Neural cell (in vitro differentiated cells): ENCODE results near the gene DDX1. TPM values are rescaled to one million over a fixed set of nuclear protein-coding genes. Genes with fewer than 3 reads are reported as not detected.

Experiments used
- H2AFZ ChIP-seq: fragments of 200-600, 300-800 bp; sonication (generic), shearing (Covaris generic); 2 replicates; pipeline ENCODE4 v1.6.0; 2014; ENCODE audit warnings: low read depth, mild to moderate bottlenecking, antibody characterized with exemption, low read length, moderate library complexity
- H3F3A ChIP-seq: fragments of 200-600 bp; shearing (Covaris generic); 2 replicates; pipeline ENCODE4 v1.6.1; 2016; ENCODE audit warnings: mild to moderate bottlenecking, moderate library complexity, mixed read lengths, antibody characterized with exemption, low read length; ENCODE audit not compliant: insufficient read depth, poor library complexity, severe bottlenecking
- H3K27ac ChIP-seq: fragments of 200-600, 300-800 bp; sonication (generic), shearing (Covaris generic); 2 replicates; pipeline ENCODE4 v1.5.1; 2014; ENCODE audit warnings: mild to moderate bottlenecking, low read length, moderate library complexity
- H3K27me3 ChIP-seq: fragments of 300-800, 200-600 bp; sonication (generic), shearing (Covaris generic); 2 replicates; pipeline ENCODE4 v1.6.0; 2014; ENCODE audit warnings: mild to moderate bottlenecking, low read depth, low read length, moderate library complexity; ENCODE audit not compliant: insufficient read depth
- H3K36me3 ChIP-seq: fragments of 300-800, 200-600 bp; sonication (generic), shearing (Covaris generic); 2 replicates; pipeline ENCODE4 v1.5.1; 2014; ENCODE audit warnings: mild to moderate bottlenecking, antibody characterized with exemption, low read length, moderate library complexity; ENCODE audit not compliant: insufficient read depth
- H3K4me2 ChIP-seq: fragments of 300-800, 200-600 bp; sonication (generic), shearing (Covaris generic); 2 replicates; pipeline ENCODE4 v1.6.0; 2014; ENCODE audit warnings: mild to moderate bottlenecking, low read length
- H3K4me3 ChIP-seq: fragments of 300-800, 200-600 bp; sonication (generic), shearing (Covaris generic); 2 replicates; pipeline ENCODE4 v1.5.1; 2014; ENCODE audit warnings: mild to moderate bottlenecking, low read length, moderate library complexity
- H3K79me2 ChIP-seq: fragments of 200-600 bp; shearing (Covaris generic); replicated peaks from 2 replicates; pipeline ENCODE4 v1.6.0; 2014; ENCODE audit warnings: mild to moderate bottlenecking, low read length, moderate library complexity; ENCODE audit not compliant: insufficient read depth
- H3K9ac ChIP-seq: fragments of 300-800, 200-600 bp; sonication (generic), shearing (Covaris generic); 2 replicates; pipeline ENCODE4 v1.6.1; 2016; ENCODE audit warnings: mild to moderate bottlenecking, low read length, mixed read lengths
- H3K9me2 ChIP-seq: fragments of 200-600 bp; shearing (Covaris generic); 2 replicates; pipeline ENCODE4 v1.6.1; 2016; ENCODE audit warnings: mild to moderate bottlenecking, low read length, mixed read lengths; ENCODE audit not compliant: insufficient read depth
- H3K9me3 ChIP-seq: fragments of 200-600, 300-800 bp; sonication (generic), shearing (Covaris generic); 2 replicates; pipeline ENCODE4 v1.6.1; 2016; ENCODE audit warnings: mild to moderate bottlenecking, mixed run types, low read length, moderate library complexity, mixed read lengths
- H4K20me1 ChIP-seq: fragments of 200-600 bp; shearing (Covaris generic); 2 replicates; pipeline ENCODE4 v1.6.1; 2016; ENCODE audit warnings: mild to moderate bottlenecking, mixed run types; ENCODE audit not compliant: insufficient read depth
- EP300 ChIP-seq: fragments of 450-650 bp; conservative IDR thresholded peaks from 2 replicates; pipeline ENCODE4 v1.6.1; 2014; ENCODE audit warnings: antibody characterized with exemption, mild to moderate bottlenecking, moderate library complexity; ENCODE audit not compliant: poor library complexity, severe bottlenecking
- EZH2 ChIP-seq: fragments of 200-600, 300-800 bp; shearing (Covaris generic), sonication (generic); IDR thresholded peaks from 2 replicates; pipeline ENCODE4 v1.6.1; 2014; ENCODE audit warnings: antibody characterized with exemption, low read length, borderline replicate concordance, mild to moderate bottlenecking; ENCODE audit not compliant: insufficient read depth, poor library complexity, severe bottlenecking
- MXI1 ChIP-seq: fragments of 450-650 bp; conservative IDR thresholded peaks from 2 replicates; pipeline ENCODE4 v1.6.1; 2014; ENCODE audit warnings: antibody characterized with exemption, mild to moderate bottlenecking; ENCODE audit not compliant: poor library complexity, severe bottlenecking
- POLR2AphosphoS5 ChIP-seq: IDR thresholded peaks from 2 replicates; pipeline ENCODE4 v1.6.1; 2012
- RAD21 ChIP-seq: fragments of 450-650 bp; conservative IDR thresholded peaks from 2 replicates; pipeline ENCODE4 v1.6.1; 2014; ENCODE audit warnings: antibody characterized with exemption, mild to moderate bottlenecking, moderate library complexity
- SMC3 ChIP-seq: fragments of 450-650 bp; conservative IDR thresholded peaks from 2 replicates; pipeline ENCODE4 v1.6.1; 2014; ENCODE audit warnings: antibody characterized with exemption, mild to moderate bottlenecking, moderate library complexity; ENCODE audit not compliant: poor library complexity
- TAF1 ChIP-seq: IDR thresholded peaks from 2 replicates; pipeline ENCODE4 v1.6.1; 2012; ENCODE audit warnings: low read depth
- polyA plus RNA-seq: library from polyadenylated mRNA; depleted of rRNA; stranded (reverse); fragments of >200 nt; gene quantifications from 2 replicates; pipeline ENCODE4 v1.2.3, GENCODE V29; 2014
- TF ChIP-seq, protein P1 (sequence below): IDR thresholded peaks from 2 replicates; pipeline ENCODE4 v1.6.1; 2012; ENCODE audit warnings: borderline replicate concordance
- TF ChIP-seq, protein P2 (sequence below): fragments of 450-650 bp; IDR thresholded peaks from 2 replicates; pipeline ENCODE4 v1.5.1; 2014; ENCODE audit warnings: antibody characterized with exemption, mild to moderate bottlenecking, moderate library complexity; ENCODE audit not compliant: poor library complexity, severe bottlenecking

DDX1 gene
- polyA plus RNA-seq, 1 donor from 2014 or later, result 159 TPM

DNA sequence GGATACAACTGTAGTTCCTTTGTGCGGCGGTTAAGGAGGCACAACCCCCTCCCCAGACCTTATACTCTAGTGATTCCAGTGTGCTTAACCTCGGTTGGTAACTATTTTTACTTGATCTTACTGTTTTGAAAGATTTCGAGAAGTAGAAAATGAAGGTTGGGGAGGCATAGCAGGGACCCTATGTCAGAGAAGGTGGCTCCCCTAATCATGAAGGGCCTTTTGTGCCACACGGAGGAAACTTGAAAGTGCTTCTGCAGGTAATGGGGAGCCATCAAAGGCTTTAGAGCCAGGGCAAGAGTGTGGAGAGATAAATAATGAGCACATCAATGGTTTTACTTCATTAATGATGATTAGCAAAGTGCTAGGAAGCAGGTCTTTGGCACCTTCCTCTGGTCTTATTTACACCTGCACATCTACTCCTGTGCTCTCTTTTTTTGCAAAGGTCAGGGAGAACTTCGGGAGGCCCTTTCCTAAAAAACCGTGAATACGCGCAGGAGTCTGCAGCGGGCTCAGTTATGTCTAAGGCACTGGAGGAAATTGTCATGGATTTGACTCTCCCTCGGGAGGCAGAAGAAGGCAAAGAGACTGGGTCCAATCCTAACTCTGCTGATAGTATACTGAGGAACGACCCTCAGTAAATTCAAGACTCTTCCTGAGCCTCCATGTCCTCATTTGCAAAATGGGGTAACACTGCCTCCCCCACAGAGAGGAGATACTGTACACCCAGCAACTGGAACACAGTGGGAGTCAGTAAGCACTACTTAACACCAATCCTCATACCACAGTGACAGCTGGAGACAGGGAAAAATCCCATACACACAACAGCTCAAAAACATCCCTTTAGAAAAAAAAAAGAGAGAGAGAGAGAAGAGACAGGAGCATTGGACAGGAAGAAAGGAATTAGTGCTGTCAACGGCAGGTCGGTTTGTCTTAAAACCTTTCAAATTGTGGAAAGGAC lies 81.6 kb downstream of the DDX1 start:
- no peaks in the 10 kb centered on the region for H3K27me3 ChIP-seq
- no peaks in the 10 kb centered on the region for H4K20me1 ChIP-seq
- no peaks in the 10 kb centered on the region for H3K79me2 ChIP-seq
- H3F3A ChIP-seq, result no peaks in the 10 kb centered on the region
- no peaks in the 10 kb centered on the region for H3K9me3 ChIP-seq
- H3K9ac ChIP-seq, result no peak overlapping the region
- no peak overlapping the region for H2AFZ ChIP-seq
- H3K4me2 ChIP-seq, result no peak overlapping the region
- H3K9me2 ChIP-seq, result no peaks in the 10 kb centered on the region
- no peaks in the 10 kb centered on the region for H3K36me3 ChIP-seq
- TF ChIP-seq EP300, result no peak
- H3K27ac ChIP-seq, result no peak overlapping the region
- no peak overlapping the region for H3K4me3 ChIP-seq

DNA sequence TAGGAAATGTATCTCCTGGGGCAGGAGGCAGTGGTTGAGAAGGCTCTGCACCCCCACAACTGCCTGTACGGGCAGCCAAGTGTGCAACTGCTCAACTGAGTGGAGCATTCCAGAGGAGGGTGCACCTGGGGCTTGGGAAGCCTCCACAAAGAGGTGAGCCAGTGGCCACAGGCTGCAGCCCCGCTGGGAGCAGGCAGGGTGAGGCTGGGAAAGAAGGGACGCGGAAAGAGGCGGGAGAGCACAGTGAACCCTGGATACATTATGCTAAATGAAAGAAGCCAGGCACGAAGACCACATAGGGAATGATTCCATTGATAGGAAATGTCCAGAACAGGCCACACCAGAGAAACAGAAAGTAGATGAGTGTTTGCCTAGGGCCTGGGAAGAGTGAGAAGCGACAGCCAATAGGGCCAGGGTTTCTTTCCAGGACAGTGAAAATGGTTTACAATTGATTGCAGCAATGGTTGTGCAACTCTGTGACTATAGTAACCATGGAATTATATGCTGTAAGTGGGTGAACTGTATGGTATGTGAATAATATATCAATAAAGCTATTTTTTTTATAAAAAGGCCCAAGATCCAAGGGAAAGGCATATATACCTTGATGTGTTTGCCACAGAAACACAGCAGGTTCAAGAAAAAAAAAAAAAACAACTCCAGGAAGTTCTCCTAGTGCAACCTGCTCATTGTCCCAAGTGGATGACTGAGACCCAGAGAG lies 82.4 kb downstream of the DDX1 start:
- H3F3A ChIP-seq, result no peaks in the 10 kb centered on the region
- TF ChIP-seq RAD21, result no peak
- TF ChIP-seq TAF1, result no peak
- TF ChIP-seq EZH2, result no peak
- no peak for TF ChIP-seq POLR2AphosphoS5
- TF ChIP-seq SMC3, result no peak
- no peak for TF ChIP-seq MXI1
- TF ChIP-seq EP300, result no peak
- TF ChIP-seq, protein P1, sequence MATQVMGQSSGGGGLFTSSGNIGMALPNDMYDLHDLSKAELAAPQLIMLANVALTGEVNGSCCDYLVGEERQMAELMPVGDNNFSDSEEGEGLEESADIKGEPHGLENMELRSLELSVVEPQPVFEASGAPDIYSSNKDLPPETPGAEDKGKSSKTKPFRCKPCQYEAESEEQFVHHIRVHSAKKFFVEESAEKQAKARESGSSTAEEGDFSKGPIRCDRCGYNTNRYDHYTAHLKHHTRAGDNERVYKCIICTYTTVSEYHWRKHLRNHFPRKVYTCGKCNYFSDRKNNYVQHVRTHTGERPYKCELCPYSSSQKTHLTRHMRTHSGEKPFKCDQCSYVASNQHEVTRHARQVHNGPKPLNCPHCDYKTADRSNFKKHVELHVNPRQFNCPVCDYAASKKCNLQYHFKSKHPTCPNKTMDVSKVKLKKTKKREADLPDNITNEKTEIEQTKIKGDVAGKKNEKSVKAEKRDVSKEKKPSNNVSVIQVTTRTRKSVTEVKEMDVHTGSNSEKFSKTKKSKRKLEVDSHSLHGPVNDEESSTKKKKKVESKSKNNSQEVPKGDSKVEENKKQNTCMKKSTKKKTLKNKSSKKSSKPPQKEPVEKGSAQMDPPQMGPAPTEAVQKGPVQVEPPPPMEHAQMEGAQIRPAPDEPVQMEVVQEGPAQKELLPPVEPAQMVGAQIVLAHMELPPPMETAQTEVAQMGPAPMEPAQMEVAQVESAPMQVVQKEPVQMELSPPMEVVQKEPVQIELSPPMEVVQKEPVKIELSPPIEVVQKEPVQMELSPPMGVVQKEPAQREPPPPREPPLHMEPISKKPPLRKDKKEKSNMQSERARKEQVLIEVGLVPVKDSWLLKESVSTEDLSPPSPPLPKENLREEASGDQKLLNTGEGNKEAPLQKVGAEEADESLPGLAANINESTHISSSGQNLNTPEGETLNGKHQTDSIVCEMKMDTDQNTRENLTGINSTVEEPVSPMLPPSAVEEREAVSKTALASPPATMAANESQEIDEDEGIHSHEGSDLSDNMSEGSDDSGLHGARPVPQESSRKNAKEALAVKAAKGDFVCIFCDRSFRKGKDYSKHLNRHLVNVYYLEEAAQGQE, result no peak
- TF ChIP-seq, protein P2, sequence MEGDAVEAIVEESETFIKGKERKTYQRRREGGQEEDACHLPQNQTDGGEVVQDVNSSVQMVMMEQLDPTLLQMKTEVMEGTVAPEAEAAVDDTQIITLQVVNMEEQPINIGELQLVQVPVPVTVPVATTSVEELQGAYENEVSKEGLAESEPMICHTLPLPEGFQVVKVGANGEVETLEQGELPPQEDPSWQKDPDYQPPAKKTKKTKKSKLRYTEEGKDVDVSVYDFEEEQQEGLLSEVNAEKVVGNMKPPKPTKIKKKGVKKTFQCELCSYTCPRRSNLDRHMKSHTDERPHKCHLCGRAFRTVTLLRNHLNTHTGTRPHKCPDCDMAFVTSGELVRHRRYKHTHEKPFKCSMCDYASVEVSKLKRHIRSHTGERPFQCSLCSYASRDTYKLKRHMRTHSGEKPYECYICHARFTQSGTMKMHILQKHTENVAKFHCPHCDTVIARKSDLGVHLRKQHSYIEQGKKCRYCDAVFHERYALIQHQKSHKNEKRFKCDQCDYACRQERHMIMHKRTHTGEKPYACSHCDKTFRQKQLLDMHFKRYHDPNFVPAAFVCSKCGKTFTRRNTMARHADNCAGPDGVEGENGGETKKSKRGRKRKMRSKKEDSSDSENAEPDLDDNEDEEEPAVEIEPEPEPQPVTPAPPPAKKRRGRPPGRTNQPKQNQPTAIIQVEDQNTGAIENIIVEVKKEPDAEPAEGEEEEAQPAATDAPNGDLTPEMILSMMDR, result no peak
- no peaks in the 10 kb centered on the region for H3K79me2 ChIP-seq
- H3K27me3 ChIP-seq, result no peaks in the 10 kb centered on the region
- no peak overlapping the region for H2AFZ ChIP-seq
- H3K27ac ChIP-seq, result no peak overlapping the region
- no peaks in the 10 kb centered on the region for H3K9me2 ChIP-seq
- H3K36me3 ChIP-seq, result no peaks in the 10 kb centered on the region
- H3K4me3 ChIP-seq, result no peak overlapping the region
- H4K20me1 ChIP-seq, result no peaks in the 10 kb centered on the region
- H3K9ac ChIP-seq, result no peak overlapping the region
- no peak overlapping the region for H3K4me2 ChIP-seq
- no peaks in the 10 kb centered on the region for H3K9me3 ChIP-seq
